Adrenal gland (tissue), 5 donors: Measurements from ENCODE around the gene EFL1.

ENCODE experiments used
- CTCF ChIP-seq, 6 experiments: fragments of 450-650 bp in 4 of 6; fragments of 200-600 bp in 2 of 6; sonication (generic) in 1 of 6; IDR thresholded peaks; 1 replicate in 5 of 6; 2 replicates in 1 of 6; pipeline versions ENCODE4 v1.5.1 to v1.8.0; 2016 to 2021; ENCODE audit warnings: antibody characterized with exemption in 6 of 6, mild to moderate bottlenecking in 2 of 6, moderate library complexity in 1 of 6
- POLR2A ChIP-seq, 2 donors: fragments of 450-650 bp; IDR thresholded peaks; one replicate each; pipeline ENCODE4 v1.6.1; 2017; ENCODE audit warnings: antibody characterized with exemption in 2 of 2, mild to moderate bottlenecking in 2 of 2, moderate library complexity in 1 of 2
- donor health status: DM: no; HTN: no; CAD: no.

- TF ChIP-seq CTCF (IDR thresholded peaks at IDR 0.05) (no peak), POLR2A (IDR thresholded peaks at IDR 0.05) (no peak)
Measured at GRCh38 chr15:82309802-82310201, 47.3 kb upstream of the EFL1 start.
